Measurements from ENCODE around the gene FLT1. TPM values are rescaled to one million over a fixed set of nuclear protein-coding genes. Genes with fewer than 3 reads are reported as not detected.

The FLT1 gene
- total and polyA plus RNA-seq, 2 of the 13 experiments (the other 11 are each of a cell fraction or from before 2014, with no cell fraction given), result 0.02 TPM; not detected in 1

- no peak for TF ChIP-seq ZSCAN29 (CRISPR knock-in tag; conservative IDR thresholded peaks at IDR 0.05)
- TF ChIP-seq, protein P1, sequence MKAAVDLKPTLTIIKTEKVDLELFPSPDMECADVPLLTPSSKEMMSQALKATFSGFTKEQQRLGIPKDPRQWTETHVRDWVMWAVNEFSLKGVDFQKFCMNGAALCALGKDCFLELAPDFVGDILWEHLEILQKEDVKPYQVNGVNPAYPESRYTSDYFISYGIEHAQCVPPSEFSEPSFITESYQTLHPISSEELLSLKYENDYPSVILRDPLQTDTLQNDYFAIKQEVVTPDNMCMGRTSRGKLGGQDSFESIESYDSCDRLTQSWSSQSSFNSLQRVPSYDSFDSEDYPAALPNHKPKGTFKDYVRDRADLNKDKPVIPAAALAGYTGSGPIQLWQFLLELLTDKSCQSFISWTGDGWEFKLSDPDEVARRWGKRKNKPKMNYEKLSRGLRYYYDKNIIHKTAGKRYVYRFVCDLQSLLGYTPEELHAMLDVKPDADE (CRISPR knock-in tag; IDR thresholded peaks at IDR 0.05), result no peak
- TF ChIP-seq, protein P2, sequence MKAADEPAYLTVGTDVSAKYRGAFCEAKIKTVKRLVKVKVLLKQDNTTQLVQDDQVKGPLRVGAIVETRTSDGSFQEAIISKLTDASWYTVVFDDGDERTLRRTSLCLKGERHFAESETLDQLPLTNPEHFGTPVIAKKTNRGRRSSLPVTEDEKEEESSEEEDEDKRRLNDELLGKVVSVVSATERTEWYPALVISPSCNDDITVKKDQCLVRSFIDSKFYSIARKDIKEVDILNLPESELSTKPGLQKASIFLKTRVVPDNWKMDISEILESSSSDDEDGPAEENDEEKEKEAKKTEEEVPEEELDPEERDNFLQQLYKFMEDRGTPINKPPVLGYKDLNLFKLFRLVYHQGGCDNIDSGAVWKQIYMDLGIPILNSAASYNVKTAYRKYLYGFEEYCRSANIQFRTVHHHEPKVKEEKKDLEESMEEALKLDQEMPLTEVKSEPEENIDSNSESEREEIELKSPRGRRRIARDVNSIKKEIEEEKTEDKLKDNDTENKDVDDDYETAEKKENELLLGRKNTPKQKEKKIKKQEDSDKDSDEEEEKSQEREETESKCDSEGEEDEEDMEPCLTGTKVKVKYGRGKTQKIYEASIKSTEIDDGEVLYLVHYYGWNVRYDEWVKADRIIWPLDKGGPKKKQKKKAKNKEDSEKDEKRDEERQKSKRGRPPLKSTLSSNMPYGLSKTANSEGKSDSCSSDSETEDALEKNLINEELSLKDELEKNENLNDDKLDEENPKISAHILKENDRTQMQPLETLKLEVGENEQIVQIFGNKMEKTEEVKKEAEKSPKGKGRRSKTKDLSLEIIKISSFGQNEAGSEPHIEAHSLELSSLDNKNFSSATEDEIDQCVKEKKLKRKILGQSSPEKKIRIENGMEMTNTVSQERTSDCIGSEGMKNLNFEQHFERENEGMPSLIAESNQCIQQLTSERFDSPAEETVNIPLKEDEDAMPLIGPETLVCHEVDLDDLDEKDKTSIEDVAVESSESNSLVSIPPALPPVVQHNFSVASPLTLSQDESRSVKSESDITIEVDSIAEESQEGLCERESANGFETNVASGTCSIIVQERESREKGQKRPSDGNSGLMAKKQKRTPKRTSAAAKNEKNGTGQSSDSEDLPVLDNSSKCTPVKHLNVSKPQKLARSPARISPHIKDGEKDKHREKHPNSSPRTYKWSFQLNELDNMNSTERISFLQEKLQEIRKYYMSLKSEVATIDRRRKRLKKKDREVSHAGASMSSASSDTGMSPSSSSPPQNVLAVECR (CRISPR knock-in tag; IDR thresholded peaks at IDR 0.05; ENCODE audit: borderline replicate concordance), result no peak
- TF ChIP-seq SIN3B (IDR thresholded peaks at IDR 0.05; ENCODE audit: low read length), result no peak
Measured at GRCh38 chr13:28380319-28380718, 114.6 kb downstream of the FLT1 start (continued).

DNA sequence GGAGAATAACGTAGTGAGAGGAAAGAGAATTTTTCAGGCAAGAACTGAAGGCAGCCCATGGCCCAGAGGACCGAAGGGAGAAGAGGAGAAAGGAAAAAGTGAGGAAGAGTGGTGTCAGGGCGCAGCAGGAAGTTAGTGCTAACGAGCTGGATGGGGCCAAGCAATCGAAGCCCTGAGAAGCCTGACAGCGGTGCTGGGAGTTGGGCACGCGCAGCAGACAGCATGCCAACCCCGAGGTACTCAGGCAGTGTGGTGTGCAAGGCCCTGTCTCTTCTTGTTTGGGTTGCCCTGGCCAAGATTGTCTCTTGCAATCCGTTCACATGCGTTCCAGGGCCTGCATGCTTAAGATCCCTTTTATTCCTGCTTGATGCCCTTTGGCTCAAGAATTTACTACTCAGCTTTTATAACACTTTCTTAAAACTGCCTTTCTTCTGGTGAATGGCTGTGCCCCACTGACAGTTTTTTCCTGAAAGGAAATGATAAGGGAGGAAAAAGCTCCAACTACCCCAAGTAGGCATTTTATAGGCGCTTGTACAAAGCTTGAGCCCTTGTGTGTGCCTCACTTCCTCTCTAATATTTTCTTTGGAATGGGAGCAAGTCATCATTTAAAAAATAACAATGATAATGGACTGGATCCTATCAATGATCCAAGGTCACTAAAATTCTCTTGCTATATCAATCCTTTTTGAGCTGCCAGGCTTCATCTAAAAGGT, 115.4 kb downstream of the FLT1 start:
- H2AFZ ChIP-seq (ENCODE audit: low read length), result no peak overlapping the region
- POLR2A ChIA-PET, result no interaction called here
- DNase-seq (ENCODE audit: low spot score) (no peak), ATAC-seq (no peak), FAIRE-seq (no peak)
- TF ChIP-seq ZNF629 (CRISPR knock-in tag; conservative IDR thresholded peaks at IDR 0.05) (no peak), ZBTB7A (CRISPR knock-in tag; IDR thresholded peaks at IDR 0.05) (no peak), ZNF331 (CRISPR knock-in tag; IDR thresholded peaks at IDR 0.05) (no peak), ZNF644 (CRISPR knock-in tag; IDR thresholded peaks at IDR 0.05; ENCODE audit: low read depth) (no peak), RELA (CRISPR knock-in tag; IDR thresholded peaks at IDR 0.05) (no peak), HNF4G (IDR thresholded peaks at IDR 0.05; ENCODE audit: borderline replicate concordance, low read depth, low read length) (no peak), HNF4G (CRISPR knock-in tag; IDR thresholded peaks at IDR 0.05; ENCODE audit: borderline replicate concordance, low read depth) (no peak), NFATC3 (CRISPR knock-in tag; IDR thresholded peaks at IDR 0.05) (no peak)
- TF ChIP-seq, protein P3, sequence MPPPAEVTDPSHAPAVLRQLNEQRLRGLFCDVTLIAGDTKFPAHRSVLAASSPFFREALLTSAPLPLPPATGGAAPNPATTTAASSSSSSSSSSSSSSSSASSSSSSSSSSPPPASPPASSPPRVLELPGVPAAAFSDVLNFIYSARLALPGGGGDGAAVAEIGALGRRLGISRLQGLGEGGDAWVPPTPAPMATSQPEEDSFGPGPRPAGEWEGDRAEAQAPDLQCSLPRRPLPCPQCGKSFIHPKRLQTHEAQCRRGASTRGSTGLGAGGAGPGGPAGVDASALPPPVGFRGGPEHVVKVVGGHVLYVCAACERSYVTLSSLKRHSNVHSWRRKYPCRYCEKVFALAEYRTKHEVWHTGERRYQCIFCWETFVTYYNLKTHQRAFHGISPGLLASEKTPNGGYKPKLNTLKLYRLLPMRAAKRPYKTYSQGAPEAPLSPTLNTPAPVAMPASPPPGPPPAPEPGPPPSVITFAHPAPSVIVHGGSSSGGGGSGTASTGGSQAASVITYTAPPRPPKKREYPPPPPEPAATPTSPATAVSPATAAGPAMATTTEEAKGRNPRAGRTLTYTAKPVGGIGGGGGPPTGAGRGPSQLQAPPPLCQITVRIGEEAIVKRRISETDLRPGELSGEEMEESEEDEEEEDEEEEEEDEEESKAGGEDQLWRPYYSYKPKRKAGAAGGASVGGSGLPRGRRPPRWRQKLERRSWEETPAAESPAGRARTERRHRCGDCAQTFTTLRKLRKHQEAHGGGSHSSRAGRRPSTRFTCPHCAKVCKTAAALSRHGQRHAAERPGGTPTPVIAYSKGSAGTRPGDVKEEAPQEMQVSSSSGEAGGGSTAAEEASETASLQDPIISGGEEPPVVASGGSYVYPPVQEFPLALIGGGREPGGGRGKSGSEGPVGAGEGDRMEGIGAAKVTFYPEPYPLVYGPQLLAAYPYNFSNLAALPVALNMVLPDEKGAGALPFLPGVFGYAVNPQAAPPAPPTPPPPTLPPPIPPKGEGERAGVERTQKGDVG (CRISPR knock-in tag; IDR thresholded peaks at IDR 0.05; ENCODE audit: borderline replicate concordance), result no peak
- CTCF ChIA-PET (ENCODE audit: low intra/inter-chr PET ratio, low total read pairs), result no interaction called here
- H3K4me1 ChIP-seq (ENCODE audit: insufficient read depth, low read length), result peaks cover 7% of the 10 kb centered on the region
- no peak overlapping the region for H3K9ac ChIP-seq (ENCODE audit: insufficient read depth, low read depth, low read length)
- no peaks in the 10 kb centered on the region for H3K36me3 ChIP-seq (replicated peaks in 1 of 2; ENCODE audit: control insufficient read depth in 1 of 2, insufficient read depth in 2 of 2, low read length in 2 of 2)
- no peak overlapping the region for H3K27ac ChIP-seq (ENCODE audit: extremely low read length, insufficient read depth, low read length)
- intact Hi-C loops (cut with micrococcal nuclease; ENCODE audit: unreplicated experiment), result no loop called here
- H3K9me3 ChIP-seq (ENCODE audit: low read length), result no peaks in the 10 kb centered on the region
- H4K20me1 ChIP-seq (ENCODE audit: insufficient read depth, low read length), result no peaks in the 10 kb centered on the region
- no TSS peak for BruUV-seq (replicated peaks)
- no peaks in the 10 kb centered on the region for H3K79me2 ChIP-seq (ENCODE audit: insufficient read depth, low read length)
- 39% methylated on average over 11 of the region's 12 CpGs for WGBS (ENCODE audit: low lambda C conversion rate)
- no peak overlapping the region for H3K4me2 ChIP-seq (ENCODE audit: low read depth, low read length)
- no peak overlapping the region for H3K4me3 ChIP-seq (replicated peaks in 1 of 3; ENCODE audit: insufficient read depth in 1 of 3, low read depth in 2 of 3, low read length in 3 of 3)
- in situ Hi-C loops (cut with HindIII; ENCODE audit: extremely low pct_ligation_motif_present, low pct_unique_long_range_greater_than_20kb), result no loop called here
- no peaks in the 10 kb centered on the region for H3K27me3 ChIP-seq (ENCODE audit: control insufficient read depth in 1 of 2, insufficient read depth in 2 of 2, low read length in 2 of 2)
